ENCODE data around the gene NSFL1C.
"Not testable (repeated sequence)": the region's sequence is repeated elsewhere in the genome, so short reads cannot be mapped to it uniquely, and the experiment has no call there.

GRCh38 chr20:1497371-1497770 lies 30.7 kb upstream of the NSFL1C start:
- not testable (repeated sequence) for TF ChIP-seq CTCF (IDR thresholded peaks at IDR 0.05; ENCODE audit: insufficient read depth, low read length, poor library complexity, severe bottlenecking); EZH2phosphoT487 (conservative IDR thresholded peaks at IDR 0.05; ENCODE audit: low read length)

Measured in SU-DHL-6 (cell line).